ENCODE measurements around the gene TMEM51. TPM values are rescaled to one million over a fixed set of nuclear protein-coding genes. Genes with fewer than 3 reads are reported as not detected.

Gene TMEM51
- total RNA-seq, 1 donor from 2014 or later = 82.3 TPM

DNA sequence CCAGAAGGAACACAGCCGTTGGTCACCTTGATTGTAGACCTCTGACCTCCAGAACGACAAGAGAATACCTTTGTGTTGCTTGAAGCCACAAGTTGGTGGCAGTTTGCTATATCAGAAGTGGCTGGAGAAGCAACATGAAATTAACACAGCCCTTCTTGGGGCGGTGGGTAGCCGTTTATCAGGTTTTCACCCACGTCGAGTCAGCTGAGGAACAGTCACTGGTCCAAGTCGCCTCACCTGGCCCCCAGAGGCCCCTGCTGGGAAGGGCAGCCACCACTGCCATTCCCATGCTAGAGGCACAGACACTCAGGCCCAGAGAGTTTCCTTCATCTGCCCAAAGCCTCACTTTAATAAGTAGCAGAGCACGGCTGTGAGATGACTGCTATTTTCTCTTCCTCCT, 37.7 kb downstream of the TMEM51 start:
- no peak for DNase-seq (ENCODE audit: low read depth)
- no peak overlapping the region for H3K4me3 ChIP-seq (ENCODE audit: low read depth, low read length)

DNA sequence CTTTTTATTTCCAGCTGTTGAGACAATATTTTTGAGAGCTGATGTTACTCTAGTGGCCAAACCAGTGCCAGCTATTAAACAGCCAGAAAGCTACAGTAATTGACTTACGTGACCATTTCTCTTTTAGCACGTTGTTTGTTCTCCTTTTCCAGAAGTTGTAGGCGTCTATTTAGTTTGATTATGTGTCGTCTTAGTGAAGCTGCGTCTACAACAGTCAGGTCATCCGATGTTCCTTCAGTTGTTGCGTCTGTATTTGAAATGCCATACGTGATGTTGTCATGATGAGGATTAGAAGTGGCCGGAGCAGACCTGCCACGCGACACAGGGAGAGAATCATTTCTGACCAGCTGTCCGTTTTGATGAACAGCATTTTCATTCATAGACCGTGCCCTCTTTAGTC, 38.2 kb downstream of the TMEM51 start:
- no peaks in the 10 kb centered on the region for H3K36me3 ChIP-seq (ENCODE audit: control insufficient read depth, insufficient read depth, low read length)
- no peak overlapping the region for H3K4me3 ChIP-seq (ENCODE audit: low read depth, low read length)
- TF ChIP-seq, protein P1, sequence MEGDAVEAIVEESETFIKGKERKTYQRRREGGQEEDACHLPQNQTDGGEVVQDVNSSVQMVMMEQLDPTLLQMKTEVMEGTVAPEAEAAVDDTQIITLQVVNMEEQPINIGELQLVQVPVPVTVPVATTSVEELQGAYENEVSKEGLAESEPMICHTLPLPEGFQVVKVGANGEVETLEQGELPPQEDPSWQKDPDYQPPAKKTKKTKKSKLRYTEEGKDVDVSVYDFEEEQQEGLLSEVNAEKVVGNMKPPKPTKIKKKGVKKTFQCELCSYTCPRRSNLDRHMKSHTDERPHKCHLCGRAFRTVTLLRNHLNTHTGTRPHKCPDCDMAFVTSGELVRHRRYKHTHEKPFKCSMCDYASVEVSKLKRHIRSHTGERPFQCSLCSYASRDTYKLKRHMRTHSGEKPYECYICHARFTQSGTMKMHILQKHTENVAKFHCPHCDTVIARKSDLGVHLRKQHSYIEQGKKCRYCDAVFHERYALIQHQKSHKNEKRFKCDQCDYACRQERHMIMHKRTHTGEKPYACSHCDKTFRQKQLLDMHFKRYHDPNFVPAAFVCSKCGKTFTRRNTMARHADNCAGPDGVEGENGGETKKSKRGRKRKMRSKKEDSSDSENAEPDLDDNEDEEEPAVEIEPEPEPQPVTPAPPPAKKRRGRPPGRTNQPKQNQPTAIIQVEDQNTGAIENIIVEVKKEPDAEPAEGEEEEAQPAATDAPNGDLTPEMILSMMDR (IDR thresholded peaks at IDR 0.05; ENCODE audit: insufficient read depth, low read length, poor library complexity, severe bottlenecking) = no peak
- H3K27me3 ChIP-seq (ENCODE audit: control insufficient read depth, insufficient read depth, low read length) = no peaks in the 10 kb centered on the region
- no peak for DNase-seq (ENCODE audit: low read depth)

More for the DNA sequence above, 37.7 kb downstream of the TMEM51 start:
- Histone ChIP-seq H3K27me3 (ENCODE audit: control insufficient read depth, insufficient read depth, low read length) (no peaks in the 10 kb centered on the region), H3K36me3 (ENCODE audit: control insufficient read depth, insufficient read depth, low read length) (no peaks in the 10 kb centered on the region)
- TF ChIP-seq, protein P1 (IDR thresholded peaks at IDR 0.05; ENCODE audit: insufficient read depth, low read length, poor library complexity, severe bottlenecking) = no peak

DNA sequence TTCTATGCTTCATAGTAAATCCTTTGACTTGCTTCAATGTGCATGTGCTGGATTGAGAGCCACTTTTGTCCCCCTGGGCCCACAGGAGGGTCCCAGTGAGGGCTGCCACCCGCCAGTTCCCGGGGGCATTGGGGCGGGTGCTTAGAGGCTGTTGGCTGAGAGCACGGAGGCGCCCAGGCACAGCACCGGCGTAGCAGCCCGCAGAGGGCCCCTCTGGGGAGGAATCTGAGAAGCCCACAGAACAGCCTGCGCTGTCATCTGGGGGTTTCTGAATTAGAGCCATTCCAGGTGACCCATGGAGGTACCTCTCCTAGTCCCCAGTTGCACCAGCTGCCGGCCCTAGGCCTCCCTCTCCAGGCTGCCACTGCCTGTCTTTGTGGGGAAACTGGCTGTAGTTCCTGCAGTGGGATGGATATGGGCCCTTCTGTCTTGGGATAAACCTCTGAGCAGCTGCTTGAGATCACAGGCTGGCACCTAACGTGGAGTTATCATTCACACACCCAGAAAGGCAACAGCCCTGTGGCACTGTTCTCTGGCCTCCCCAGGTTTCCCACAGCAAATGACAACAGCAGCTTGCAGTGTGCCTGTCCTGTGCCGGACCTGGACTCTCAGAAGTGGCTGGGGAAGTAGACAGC, 39.5 kb downstream of the TMEM51 start:
- no peaks in the 10 kb centered on the region for H3K27me3 ChIP-seq (ENCODE audit: control insufficient read depth, insufficient read depth, low read length)
- no peak for DNase-seq (ENCODE audit: low read depth)
- H3K4me3 ChIP-seq (ENCODE audit: low read depth, low read length) = no peak overlapping the region
- TF ChIP-seq, protein P1 (IDR thresholded peaks at IDR 0.05; ENCODE audit: insufficient read depth, low read length, poor library complexity, severe bottlenecking) = no peak
- H3K36me3 ChIP-seq (ENCODE audit: control insufficient read depth, insufficient read depth, low read length) = peaks cover 1% of the 10 kb centered on the region

DNA sequence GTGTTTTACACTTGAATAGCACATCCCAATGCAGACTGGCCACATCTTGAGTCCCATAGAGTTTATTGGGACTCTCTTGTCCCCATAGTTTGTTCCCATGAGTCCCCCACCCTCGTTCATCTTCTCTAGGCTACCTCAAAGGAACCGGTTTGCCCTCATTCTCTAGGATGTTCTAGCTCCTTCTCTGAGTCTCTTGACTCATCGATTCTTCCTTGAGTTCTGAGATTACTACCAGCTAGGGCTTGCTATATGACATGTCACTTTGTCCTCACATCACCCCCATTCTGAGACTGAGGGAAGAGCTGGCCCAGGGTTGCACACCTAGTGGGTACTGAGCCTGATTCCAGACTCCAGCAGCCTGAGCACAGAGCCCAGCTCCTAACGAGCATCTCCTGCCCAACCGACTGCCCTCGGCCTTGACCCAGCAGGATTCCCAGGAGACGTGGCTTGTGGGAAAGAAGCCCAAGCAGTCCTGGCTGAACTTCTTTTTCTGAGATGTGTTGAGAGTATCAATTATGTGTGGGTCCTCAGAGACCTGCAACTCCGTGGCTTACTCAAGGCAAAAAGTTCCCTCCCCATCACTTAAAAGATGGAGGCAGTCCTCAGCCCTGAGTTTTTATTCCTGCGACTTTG, 42.0 kb downstream of the TMEM51 start:
- TF ChIP-seq, protein P1 (IDR thresholded peaks at IDR 0.05; ENCODE audit: insufficient read depth, low read length, poor library complexity, severe bottlenecking) = no peak
- Histone ChIP-seq H3K27me3 (ENCODE audit: control insufficient read depth, insufficient read depth, low read length) (no peaks in the 10 kb centered on the region), H3K36me3 (ENCODE audit: control insufficient read depth, insufficient read depth, low read length) (peaks cover 1% of the 10 kb centered on the region), H3K4me3 (ENCODE audit: low read depth, low read length) (no peak overlapping the region)
- no peak for DNase-seq (ENCODE audit: low read depth)

DNA sequence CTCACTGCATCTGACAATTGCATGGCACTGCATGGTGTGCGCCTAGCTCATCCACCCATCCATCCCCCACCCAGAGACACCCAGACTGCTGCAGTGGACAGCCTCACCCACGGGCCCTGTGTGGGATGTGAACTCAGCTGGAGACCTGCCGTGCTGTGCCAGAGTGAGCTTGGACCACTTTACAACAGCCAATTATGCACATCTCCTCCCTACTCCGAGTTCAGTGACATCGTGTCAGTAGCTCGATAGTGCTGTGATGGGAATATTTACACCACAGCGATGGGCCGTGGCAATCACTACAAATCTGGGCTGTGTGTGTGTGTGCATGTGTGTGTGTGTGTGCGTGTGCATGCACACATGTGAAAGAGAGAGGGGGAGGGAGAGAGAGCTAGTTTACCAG, 42.5 kb downstream of the TMEM51 start:
- Histone ChIP-seq H3K36me3 (ENCODE audit: control insufficient read depth, insufficient read depth, low read length) (peaks cover 1% of the 10 kb centered on the region), H3K4me3 (ENCODE audit: low read depth, low read length) (no peak overlapping the region), H3K27me3 (ENCODE audit: control insufficient read depth, insufficient read depth, low read length) (no peaks in the 10 kb centered on the region)
- TF ChIP-seq, protein P1 (IDR thresholded peaks at IDR 0.05; ENCODE audit: insufficient read depth, low read length, poor library complexity, severe bottlenecking) = no peak
- no peak for DNase-seq (ENCODE audit: low read depth)

Measured in kidney epithelial cell (primary cell).